CD4-positive, alpha-beta T cell treated with Interleukin-10 for 1 hour (primary cell): Measurements from ENCODE around the gene ZNF18.
"Not testable (repeated sequence)": the region's sequence is repeated elsewhere in the genome, so short reads cannot be mapped to it uniquely, and the experiment has no call there.

ENCODE experiments used
- DNase-seq: peaks from one replicate; pipeline ENCODE4 v3.0.0-alpha.2; 2020

Gene ZNF18

DNA sequence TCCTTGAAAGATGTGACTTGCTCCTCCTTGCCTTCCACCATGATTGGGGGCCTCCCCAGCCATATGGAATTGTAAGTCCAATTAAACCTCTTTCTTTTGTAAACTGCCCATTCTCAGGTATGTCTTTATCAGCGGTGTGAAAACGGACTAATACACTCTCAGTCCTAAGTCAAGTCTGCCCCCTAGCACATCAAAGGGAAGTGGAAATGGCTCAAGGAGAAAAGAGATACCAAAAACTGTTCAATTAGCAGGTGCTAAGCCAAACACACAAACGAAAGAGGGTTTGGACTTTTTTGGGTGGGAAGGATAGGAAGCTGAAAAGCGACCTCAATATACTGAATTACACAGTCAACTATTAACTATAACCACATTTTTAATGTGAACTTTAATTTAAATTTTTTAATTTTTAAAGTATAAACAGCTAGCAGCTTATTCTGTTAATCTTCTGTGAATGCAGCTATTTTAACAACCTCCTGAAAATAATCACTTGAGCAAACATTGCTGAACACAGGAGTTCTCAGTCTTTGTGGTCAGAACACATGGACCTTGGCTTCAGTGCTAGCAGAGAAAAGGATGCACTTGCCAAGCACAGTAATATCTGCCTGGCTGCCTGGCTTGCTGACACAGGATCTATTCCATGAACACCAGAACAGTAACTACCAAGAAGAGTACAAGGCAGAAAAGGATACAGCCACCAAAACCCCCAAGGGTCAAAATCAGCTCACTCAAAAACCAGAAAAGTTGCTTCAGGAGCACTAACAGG, 10.9 kb downstream of the ZNF18 start:
- no peak for DNase-seq

- no peak for DNase-seq
Observed at GRCh38 chr17:11981862-11982261, 15.4 kb downstream of the ZNF18 start.

GRCh38 chr17:11980813-11981212, 16.5 kb downstream of the ZNF18 start:
- DNase-seq: no peak

DNA sequence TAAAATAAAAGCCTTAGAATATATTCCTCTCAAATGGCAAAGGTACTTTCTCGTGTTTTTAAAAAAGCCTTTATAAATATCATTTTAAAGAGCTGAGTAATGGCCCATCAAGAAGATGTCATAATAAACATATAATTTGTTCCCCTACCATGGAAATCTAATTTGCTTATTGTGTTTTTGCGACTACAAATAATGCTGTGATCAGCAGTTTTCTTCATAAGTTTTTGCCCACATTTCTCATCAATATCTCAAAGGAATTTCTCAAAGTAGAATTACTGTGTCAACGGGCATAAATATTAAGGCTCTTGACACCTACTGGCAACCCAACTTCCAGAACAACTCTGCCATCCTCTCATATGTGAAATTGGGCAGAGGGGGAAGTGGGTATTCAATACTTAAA, 17.5 kb downstream of the ZNF18 start:
- DNase-seq: no peak

DNA sequence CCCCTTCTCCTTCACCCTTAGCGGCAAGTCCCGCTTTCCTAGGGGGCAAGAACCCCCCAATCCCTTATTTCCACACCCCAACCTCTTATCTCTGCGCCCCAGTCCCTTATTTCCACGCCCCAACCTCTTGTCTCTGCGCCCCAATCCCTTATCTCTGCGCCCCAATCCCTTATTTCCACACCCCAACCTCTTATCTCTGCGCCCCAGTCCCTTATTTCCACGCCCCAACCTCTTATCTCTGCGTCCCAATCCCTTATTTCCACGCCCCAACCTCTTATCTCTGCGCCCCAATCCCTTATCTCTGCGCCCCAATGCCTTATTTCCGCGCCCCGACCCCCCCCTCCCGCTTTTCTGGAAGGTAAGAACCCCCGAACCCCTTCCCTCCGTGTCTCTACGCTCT, 24.5 kb downstream of the ZNF18 start:
- DNase-seq: not testable (repeated sequence)

- DNase-seq: no peak
Observed at GRCh38 chr17:11969565-11969964, 27.7 kb downstream of the ZNF18 start.

DNA sequence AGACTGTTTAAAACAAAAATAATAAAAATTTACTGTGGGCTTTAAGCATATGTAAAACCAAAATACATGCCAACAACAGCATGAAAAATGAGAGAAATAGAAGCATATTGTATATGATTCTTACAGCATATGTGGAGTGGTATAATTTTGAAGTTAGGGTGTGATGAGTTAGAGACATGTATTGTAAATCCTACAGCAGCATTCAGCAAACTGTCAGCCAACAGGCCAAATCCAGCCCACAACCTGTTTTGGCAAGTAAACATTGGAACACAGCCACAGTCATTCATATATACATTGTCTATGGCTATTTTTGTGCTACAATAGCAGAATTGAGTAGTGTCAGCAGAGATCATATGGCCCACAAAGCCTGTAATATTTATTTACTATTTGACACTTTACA, 42.3 kb downstream of the ZNF18 start:
- no peak for DNase-seq

DNA sequence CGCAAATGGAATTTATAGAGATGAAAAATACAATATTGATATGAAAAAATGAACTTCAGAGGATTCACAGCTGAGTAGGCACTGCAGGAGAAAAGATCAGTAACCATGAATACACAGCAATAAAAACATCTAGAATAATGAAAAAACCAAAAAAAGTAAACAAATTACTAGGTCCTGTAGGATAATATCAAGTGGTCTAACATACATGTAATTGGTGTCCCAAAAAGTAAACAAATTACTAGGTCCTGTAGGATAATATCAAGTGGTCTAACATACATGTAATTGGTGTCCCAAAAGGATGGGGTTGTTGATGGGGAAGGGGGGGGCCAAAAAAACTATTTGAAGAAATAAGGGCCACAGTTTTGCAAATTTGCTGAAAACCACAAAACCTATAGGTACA, 43.4 kb downstream of the ZNF18 start:
- no peak for DNase-seq

- no peak for DNase-seq
Observed at GRCh38 chr17:11952610-11953009, 44.7 kb downstream of the ZNF18 start.

DNA sequence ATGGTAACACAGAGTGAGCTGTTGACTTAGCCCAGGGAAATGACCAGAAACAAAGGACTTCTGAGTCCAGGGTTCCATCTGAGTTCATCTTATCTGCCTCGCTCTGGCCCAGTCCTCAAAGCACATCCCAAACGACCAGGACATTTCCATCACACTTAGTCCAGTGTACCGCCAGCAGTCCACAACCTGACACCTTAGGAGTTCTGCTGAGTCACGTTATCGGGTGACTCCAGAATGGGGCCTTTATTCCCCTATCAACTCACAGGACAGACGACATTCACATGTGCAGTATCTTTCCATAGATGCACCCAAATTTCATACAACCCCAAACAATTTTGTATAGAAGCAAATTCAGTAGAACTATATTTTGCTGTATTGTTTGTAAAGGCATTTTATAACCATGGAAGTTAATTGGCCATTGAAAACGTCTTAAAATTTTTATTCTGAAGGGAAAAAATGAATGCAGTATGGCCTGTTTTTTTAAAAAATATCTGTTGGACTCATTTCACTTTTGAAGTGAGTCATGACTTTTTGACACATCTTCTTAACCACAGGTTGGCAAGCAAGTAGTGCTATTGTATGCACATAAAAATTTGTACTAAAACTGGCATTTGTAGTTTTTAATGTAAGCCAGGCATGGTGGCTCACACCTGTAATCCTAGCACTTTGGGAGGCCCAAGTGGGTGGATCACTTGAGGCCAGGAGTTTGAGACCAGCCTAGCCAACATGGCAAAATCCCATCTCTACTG, 46.3 kb downstream of the ZNF18 start:
- DNase-seq: no peak

- not testable (repeated sequence) for DNase-seq
Observed at GRCh38 chr17:11949571-11949970, 47.7 kb downstream of the ZNF18 start.

DNA sequence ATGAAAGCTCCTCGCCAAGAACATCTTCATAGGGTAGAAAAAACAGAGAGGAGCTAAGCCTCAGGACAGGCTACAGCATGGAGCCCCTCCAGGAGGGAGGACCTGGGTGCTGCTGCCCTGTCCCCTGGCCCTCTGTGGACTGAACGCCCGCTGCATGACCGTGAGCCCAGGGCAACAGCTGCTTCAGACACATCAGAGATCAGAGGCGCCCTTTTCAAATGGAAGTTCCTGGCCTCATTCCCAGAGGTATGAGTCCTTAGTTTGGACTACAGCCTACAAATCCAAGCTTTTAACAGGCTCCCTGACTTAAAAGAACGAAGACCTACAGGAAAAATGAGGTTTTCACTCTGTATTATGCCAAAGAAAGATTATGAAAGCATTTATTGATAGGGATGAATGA, 48.5 kb downstream of the ZNF18 start:
- DNase-seq: no peak

GRCh38 chr17:11944587-11944986, 52.7 kb downstream of the ZNF18 start:
- DNase-seq: no peak

DNA sequence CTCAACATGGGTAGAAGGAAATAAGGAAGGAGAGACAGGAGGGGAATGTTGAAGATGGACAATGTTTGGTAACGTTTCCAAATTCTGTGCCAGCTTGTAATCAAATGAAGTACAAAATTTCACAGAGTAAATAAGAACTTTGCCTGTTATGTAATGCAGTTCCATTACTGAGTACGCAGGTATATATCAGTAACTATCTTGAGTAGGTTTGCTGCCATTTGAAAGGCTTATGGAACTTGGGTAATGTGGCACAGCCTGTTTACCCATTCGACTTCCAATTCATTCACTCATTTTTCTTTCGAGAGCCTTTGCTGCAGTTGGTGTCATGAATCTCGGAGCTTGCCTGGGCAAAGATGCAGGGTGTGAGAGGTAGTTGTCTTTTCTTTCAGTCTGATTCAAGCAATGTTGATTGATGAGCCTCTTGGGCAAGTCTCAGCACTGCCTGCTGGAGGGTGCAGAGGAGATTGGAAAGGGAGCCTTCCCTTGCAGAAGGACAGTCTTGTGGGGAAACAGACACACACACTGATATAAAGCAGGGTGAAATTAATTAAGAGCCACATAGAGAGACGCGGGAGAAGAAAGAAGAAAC, 53.4 kb downstream of the ZNF18 start:
- DNase-seq: no peak

DNA sequence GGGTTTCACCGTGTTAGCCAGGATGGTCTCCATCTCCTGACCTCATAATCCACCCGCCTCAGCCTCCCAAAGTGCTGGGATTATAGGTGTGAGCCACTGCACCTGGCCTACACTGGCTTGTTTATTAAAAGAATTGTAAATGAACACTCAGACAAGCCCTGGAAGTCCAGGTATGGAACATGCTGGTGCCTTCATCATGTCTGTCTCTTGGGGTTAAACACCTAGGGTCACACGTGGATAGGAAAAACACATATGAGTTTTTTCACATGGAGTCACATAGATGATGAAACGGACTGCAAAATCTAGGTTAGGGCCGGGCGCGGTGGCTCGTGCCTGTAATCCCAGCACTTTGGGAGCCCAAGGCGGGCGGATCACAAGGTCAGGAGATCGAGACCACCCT, 54.2 kb downstream of the ZNF18 start:
- not testable (repeated sequence) for DNase-seq

DNA sequence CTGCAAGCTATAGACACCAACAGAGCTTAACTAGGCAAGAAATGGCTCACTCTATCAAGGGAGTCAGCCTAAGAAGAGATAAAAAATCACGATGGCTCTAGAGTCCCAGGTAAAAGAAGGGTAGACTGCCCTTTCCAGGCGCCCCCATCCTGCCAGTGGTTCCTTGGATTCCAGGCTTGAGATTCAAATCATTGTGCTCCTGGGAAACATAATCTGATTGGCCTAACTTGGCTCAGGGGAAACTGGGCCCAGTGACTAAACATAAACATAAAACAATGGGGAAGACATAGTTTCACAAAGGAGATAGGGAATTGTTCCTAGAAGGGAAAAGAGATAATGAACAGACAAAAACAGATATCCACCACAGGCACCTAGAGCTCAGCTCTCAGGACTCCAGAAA, 56.4 kb downstream of the ZNF18 start:
- no peak for DNase-seq

DNA sequence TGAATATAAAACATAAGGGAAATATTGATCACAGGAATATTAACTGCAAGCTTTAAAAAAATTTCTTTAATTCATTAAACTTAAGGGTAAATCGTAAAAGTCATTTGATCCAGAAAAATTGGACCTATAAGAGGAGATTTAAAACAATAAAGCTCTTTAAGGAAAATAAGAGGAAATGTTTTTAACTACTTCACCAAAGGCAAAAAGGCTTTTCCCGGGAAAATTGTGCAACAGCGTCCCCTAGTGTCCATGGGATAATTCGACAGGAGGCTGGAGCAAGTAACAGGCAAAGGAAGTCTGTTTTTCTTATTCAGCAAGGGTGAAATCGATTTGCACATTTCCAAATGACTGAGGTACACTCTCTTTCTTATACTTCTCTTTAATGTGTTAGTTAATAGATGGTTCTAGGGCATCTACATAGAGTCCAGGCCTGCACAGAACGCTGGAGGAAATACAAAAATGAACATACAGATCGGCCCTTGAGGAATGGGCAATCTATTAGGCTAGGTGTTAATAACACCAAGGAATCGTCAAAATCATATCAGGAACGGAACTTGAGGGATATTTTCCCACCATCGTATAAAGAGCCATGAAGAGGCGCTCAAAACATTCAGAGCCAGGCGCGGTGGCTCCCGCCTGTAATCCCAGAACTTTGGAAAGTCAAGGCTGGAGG, 61.4 kb downstream of the ZNF18 start:
- no peak for DNase-seq

- no peak for DNase-seq
Observed at GRCh38 chr17:11932337-11932898, 64.9 kb downstream of the ZNF18 start.

DNA sequence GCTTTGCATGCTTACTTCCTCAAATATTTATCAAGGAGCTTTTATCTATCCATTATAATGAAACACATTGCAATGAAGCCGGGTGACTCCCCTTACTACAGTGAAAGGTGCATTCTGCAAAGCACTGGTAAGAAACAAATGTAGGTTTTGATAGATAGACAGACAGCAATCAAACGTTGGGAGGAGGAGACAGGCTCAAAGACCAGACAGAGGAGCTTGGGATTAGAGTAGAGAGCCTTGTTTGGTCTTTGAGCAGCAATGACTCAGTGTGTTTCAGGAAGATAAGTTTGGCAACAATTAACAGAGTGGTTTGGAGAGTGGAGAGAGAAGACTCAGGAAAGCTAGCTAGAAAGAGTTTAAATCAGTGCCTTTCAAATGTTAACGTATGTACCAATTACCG, 68.8 kb downstream of the ZNF18 start:
- DNase-seq: no peak
